Right lobe of liver (tissue), 6 donors: ENCODE data around the gene HTR2C. TPM values are rescaled to one million over a fixed set of nuclear protein-coding genes. Genes with fewer than 3 reads are reported as not detected.

Experiments
- ATAC-seq, 4 donors: fragments of 200-7000 bp; cut with Tn5 transposase; one replicate each; pipeline ENCODE4 v1.9.1; 2020; ENCODE audit warnings: mild to moderate bottlenecking in 4 of 4, moderate library complexity in 4 of 4
- DNase-seq, 3 donors: peaks; one replicate each; pipeline ENCODE4 v3.0.0-alpha.2; 2020
- H3K27ac ChIP-seq, 3 donors: fragments of 200-600 bp; one replicate each; pipeline ENCODE4 v1.8.0; 2022
- H3K27me3 ChIP-seq, 2 donors: fragments of 200-600 bp; one replicate each; pipeline ENCODE4 v1.8.0; 2022
- H3K36me3 ChIP-seq, 4 donors: fragments of 200-600 bp; sonication (generic) in 1 of 4; one replicate each; pipeline versions ENCODE4 v1.5.1 to v1.8.0; 2017 to 2022; ENCODE audit warnings: control low read depth in 1 of 4
- H3K4me1 ChIP-seq, 4 donors: fragments of 200-600 bp; sonication (generic) in 1 of 4; one replicate each; pipeline versions ENCODE4 v1.5.1 to v1.8.0; 2017 to 2022; ENCODE audit warnings: control low read depth in 1 of 4
- H3K4me3 ChIP-seq, 3 donors: fragments of 200-600 bp; one replicate each; pipeline ENCODE4 v1.8.0; 2022
- H3K9me3 ChIP-seq, 4 donors: fragments of 200-600 bp; sonication (generic) in 1 of 4; one replicate each; pipeline versions ENCODE4 v1.5.1 to v1.8.0; 2017 to 2022; ENCODE audit warnings: control low read depth in 1 of 4
- CTCF ChIP-seq, 4 donors: fragments of 200-600 bp in 3 of 4; fragments of 450-650 bp in 1 of 4; IDR thresholded peaks; one replicate each; pipeline versions ENCODE4 v1.5.1 to v1.8.0; 2016 to 2022; ENCODE audit warnings: antibody characterized with exemption in 4 of 4, mild to moderate bottlenecking in 2 of 4
- POLR2A ChIP-seq: fragments of 450-650 bp; IDR thresholded peaks from one replicate; pipeline ENCODE4 v1.6.1; 2017; ENCODE audit warnings: antibody characterized with exemption, mild to moderate bottlenecking
- WGBS: methylation state at CpG from one replicate; pipeline ENCODE4 v1.1.6; 2018; ENCODE audit warnings: low coverage, low lambda C conversion rate; ENCODE audit not compliant: insufficient coverage; ENCODE audit errors: missing lambda C conversion rate; 5-methylcytosine and 5-hydroxymethylcytosine counted together
- intact Hi-C, 2 donors: fragments of 100-400 bp; cut with DNase I; formaldehyde crosslinking; loops; one replicate each; pipeline versions ENCODE4 v1.11.2 to v1.14.1; 2022
- total RNA-seq, 6 experiments: library from RNA; depleted of rRNA in 2 of 6; stranded (reverse); fragments of >200 nt in 2 of 6; fragmentation: NEBNext Ultra II Directional in 3 of 6; extraction: Animal tissue kit (Norgen Biotek cat#: 25700) in 3 of 6; gene quantifications; one replicate each; pipeline versions ENCODE4 v1.1.0 to v1.2.4, GENCODE V29; 2016 to 2023
- donor health status: DM: no; HTN: yes; CAD: no.
- donor health status: DM: no; HTN: no; CAD: no.
- donor health status: DM: no; HTN: no; CAD: no.
- donor health status: DM: no; HTN: yes; CAD: no.
- donor health status: DM: no; HTN: yes; CAD: no.

HTR2C gene
- total RNA-seq, 6 experiments from 2014 or later, result not detected

GRCh38 chrX:114709406-114709805, 125.5 kb downstream of the HTR2C start:
- Histone ChIP-seq H3K36me3 (no peaks in the 10 kb centered on the region), H3K27ac (no peak overlapping the region), H3K4me1 (no peaks in the 10 kb centered on the region), H3K4me3 (no peak overlapping the region), H3K27me3 (no peaks in the 10 kb centered on the region), H3K9me3 (peaks cover 0 to 4% (median 0%) of the 10 kb centered on the region in 4 donors)
- 0% methylated on average over 1 of the region's 1 CpG for WGBS
- intact Hi-C loops, result no loop called here
- TF ChIP-seq POLR2A, result no peak
- TF ChIP-seq CTCF (IDR thresholded peaks at IDR 0.05), result no peak
- no peak for DNase-seq
- ATAC-seq, result no peak

- H3K4me1 ChIP-seq, result no peaks in the 10 kb centered on the region
- H3K36me3 ChIP-seq, result no peaks in the 10 kb centered on the region
- peaks cover 0 to 4% (median 0%) of the 10 kb centered on the region in 4 donors for H3K9me3 ChIP-seq
- H3K27me3 ChIP-seq, result peaks cover 0 to 6% of the 10 kb centered on the region in 2 donors
- H3K27ac ChIP-seq, result no peak overlapping the region
- TF ChIP-seq CTCF (IDR thresholded peaks at IDR 0.05) (no peak), POLR2A (no peak)
- DNase-seq (no peak), ATAC-seq (no peak)
- 0% methylated on average over 1 of the region's 1 CpG for WGBS
- intact Hi-C loops, result no loop called here
- H3K4me3 ChIP-seq, result no peak overlapping the region
Observed at GRCh38 chrX:114710571-114710970, 126.7 kb downstream of the HTR2C start.

- ATAC-seq (no peak), DNase-seq (no peak)
- H3K27me3 ChIP-seq, result peaks cover 0 to 6% of the 10 kb centered on the region in 2 donors
- H3K4me3 ChIP-seq, result no peak overlapping the region
- no peaks in the 10 kb centered on the region for H3K9me3 ChIP-seq
- H3K4me1 ChIP-seq, result no peaks in the 10 kb centered on the region
- intact Hi-C loops, result no loop called here
- 51% methylated on average over 3 of the region's 3 CpGs for WGBS
- TF ChIP-seq CTCF (IDR thresholded peaks at IDR 0.05), result no peak
- TF ChIP-seq POLR2A, result no peak
- no peaks in the 10 kb centered on the region for H3K36me3 ChIP-seq
- H3K27ac ChIP-seq, result no peak overlapping the region
Observed at GRCh38 chrX:114712466-114712865, 128.6 kb downstream of the HTR2C start.

GRCh38 chrX:114715096-114715495, 131.2 kb downstream of the HTR2C start:
- Histone ChIP-seq H3K4me3 (no peak overlapping the region), H3K36me3 (no peaks in the 10 kb centered on the region), H3K4me1 (no peaks in the 10 kb centered on the region), H3K27me3 (peaks cover 0 to 15% of the 10 kb centered on the region in 2 donors), H3K27ac (no peak overlapping the region), H3K9me3 (no peaks in the 10 kb centered on the region)
- no peak for DNase-seq
- no peak for TF ChIP-seq CTCF (IDR thresholded peaks at IDR 0.05)
- no peak for TF ChIP-seq POLR2A
- intact Hi-C loops, result no loop called here
- no peak for ATAC-seq
- WGBS, result 39% methylated on average over 3 of the region's 3 CpGs

GRCh38 chrX:114717921-114718320, 134.0 kb downstream of the HTR2C start:
- H3K4me3 ChIP-seq, result no peak overlapping the region
- TF ChIP-seq CTCF (IDR thresholded peaks at IDR 0.05), result peak in 3 of 4 donors; percentile 24 to 32 (median 28)
- TF ChIP-seq POLR2A, result no peak
- H3K4me1 ChIP-seq, result no peaks in the 10 kb centered on the region
- ATAC-seq (no peak), DNase-seq (no peak)
- no peak overlapping the region for H3K27ac ChIP-seq
- H3K9me3 ChIP-seq, result no peaks in the 10 kb centered on the region
- WGBS, result 19% methylated on average over 6 of the region's 6 CpGs
- H3K36me3 ChIP-seq, result no peaks in the 10 kb centered on the region
- intact Hi-C loops, result no loop called here
- H3K27me3 ChIP-seq, result peaks cover 0 to 15% of the 10 kb centered on the region in 2 donors
